K562 (cell line): ENCODE data around the gene RACGAP1. TPM values are rescaled to one million over a fixed set of nuclear protein-coding genes. Genes with fewer than 3 reads are reported as not detected.
A peak's percentile ranks its signal among the peaks of the same experiment; 100 is the strongest.

Experiments
- CCNT2 ChIP-seq: IDR thresholded peaks from 2 replicates; pipeline ENCODE4 v1.6.1; 2011; ENCODE audit warnings: borderline replicate concordance, low read depth, mild to moderate bottlenecking, moderate library complexity, mixed read lengths, low read length; ENCODE audit not compliant: insufficient read length; ENCODE audit errors: extremely low read depth
- CREM ChIP-seq: IDR thresholded peaks from 2 replicates; pipeline ENCODE4 v1.6.1; 2014; ENCODE audit warnings: antibody characterized with exemption, low read depth
- CTBP1 ChIP-seq: fragments of 450-650 bp; IDR thresholded peaks from 2 replicates; pipeline ENCODE4 v1.6.1; 2016; ENCODE audit warnings: borderline replicate concordance
- ESRRB ChIP-seq: fragments of 250-450 bp; sonication (Bioruptor Pico); IDR thresholded peaks from 2 replicates; pipeline ENCODE4 v1.5.0; 2020; ENCODE audit warnings: mild to moderate bottlenecking, moderate library complexity, borderline replicate concordance
- ETV1 ChIP-seq: fragments of 450-650 bp; conservative IDR thresholded peaks from 2 replicates; pipeline ENCODE4 v1.6.1; 2016; ENCODE audit warnings: missing genetic modification characterization, control low read depth, low read depth, missing compliant biosample characterization
- HDAC2 ChIP-seq: fragments of 450-650 bp; IDR thresholded peaks from 2 replicates; pipeline ENCODE4 v1.6.1; 2016; ENCODE audit warnings: mild to moderate bottlenecking
- HDAC3 ChIP-seq: fragments of 450-650 bp; IDR thresholded peaks from 2 replicates; pipeline ENCODE4 v1.6.1; 2018; ENCODE audit warnings: borderline replicate concordance, mild to moderate bottlenecking, moderate library complexity; ENCODE audit not compliant: partially characterized antibody
- HNRNPH1 ChIP-seq: fragments of 200-400 bp; formaldehyde crosslinking; optimal IDR thresholded peaks from 2 replicates; pipeline ENCODE3; 2017; ENCODE audit warnings: low read depth, mild to moderate bottlenecking, low read length, moderate library complexity
- MED1 ChIP-seq: sonication (generic); formaldehyde crosslinking; IDR thresholded peaks from 2 replicates; pipeline ENCODE4 v1.8.1; 2023; ENCODE audit warnings: missing genetic modification reagents, borderline replicate concordance
- POLR2AphosphoS5 ChIP-seq: IDR thresholded peaks from 2 replicates; pipeline ENCODE4 v1.6.1; 2011; ENCODE audit warnings: mild to moderate bottlenecking, low read depth, low read length, moderate library complexity; ENCODE audit not compliant: control insufficient read depth, insufficient read depth
- RHOXF2B ChIP-seq: fragments of 250-450 bp; sonication (Bioruptor Pico); conservative IDR thresholded peaks from 2 replicates; pipeline ENCODE4 v1.5.1; 2021
- RUNX1 ChIP-seq: sonication (generic); IDR thresholded peaks from 2 replicates; pipeline ENCODE4 v1.6.1; 2016; ENCODE audit warnings: antibody characterized with exemption, low read depth
- SMC3 ChIP-seq: conservative IDR thresholded peaks from 2 replicates; pipeline ENCODE4 v1.6.1; 2011; ENCODE audit warnings: low read depth, low read length, improper control_type of control experiment; ENCODE audit not compliant: insufficient read depth
- TSC22D4 ChIP-seq: fragments of 450-650 bp; IDR thresholded peaks from 2 replicates; pipeline ENCODE4 v1.6.1; 2016; ENCODE audit warnings: missing genetic modification characterization, missing biosample characterization, control low read depth
- ZNF121 ChIP-seq: sonication (generic); formaldehyde crosslinking; conservative IDR thresholded peaks from 2 replicates; pipeline ENCODE4 v1.8.0; 2022; ENCODE audit warnings: missing genetic modification reagents
- ZNF354B ChIP-seq: fragments of 250-450 bp; sonication (Bioruptor Pico); IDR thresholded peaks from 2 replicates; pipeline ENCODE4 v1.4.0; 2020
- polyA plus RNA-seq, 8 experiments: library from polyadenylated mRNA; depleted of rRNA in 4 of 8; stranded (reverse) in 5 of 8; unstranded in 3 of 8; fragments of >200 nt; fragmentation: Nextera tagmentation in 2 of 8; fragmentation: Illumina TruSeq in 1 of 8; extraction: Ambion mirVana in 2 of 8; extraction: Trizol in 1 of 8; gene quantifications; 2 replicates each; pipeline versions ENCODE4 v1.2.1 to v1.2.3, GENCODE V29; 2011 to 2014; ENCODE audit warnings: inconsistent platforms in 1 of 8, missing spikeins in 1 of 8
- total RNA-seq, 7 experiments: library from RNA; depleted of rRNA in 6 of 7; stranded (reverse); fragments of >200 nt in 6 of 7; fragmentation: Illumina TruSeq in 2 of 7; extraction: Trizol in 2 of 7; gene quantifications; 2 replicates each; pipeline versions ENCODE4 v1.2.1 to v1.2.3, GENCODE V29; 2011 to 2021; ENCODE audit warnings: low replicate concordance in 1 of 7
- TF ChIP-seq, protein P1 (sequence below): fragments of 450-650 bp; IDR thresholded peaks from one replicate; pipeline ENCODE4 v1.6.1; 2018; ENCODE audit warnings: mild to moderate bottlenecking, moderate library complexity; ENCODE audit not compliant: partially characterized antibody
- TF ChIP-seq, protein P2 (sequence below): sonication (generic); formaldehyde crosslinking; IDR thresholded peaks from 2 replicates; pipeline ENCODE4 v1.8.0; 2022; ENCODE audit warnings: mild to moderate bottlenecking, missing genetic modification reagents
- TF ChIP-seq, protein P3 (sequence below): fragments of 250-450 bp; sonication (Bioruptor Pico); IDR thresholded peaks from 2 replicates; pipeline ENCODE4 v1.6.1; 2021; ENCODE audit warnings: mild to moderate bottlenecking

RACGAP1 gene
- total and polyA plus RNA-seq, 9 of the 15 experiments (the other 6 are each of a cell fraction or from before 2014, with no cell fraction given), result 56.4 to 92.9 (median 71.8) TPM

DNA sequence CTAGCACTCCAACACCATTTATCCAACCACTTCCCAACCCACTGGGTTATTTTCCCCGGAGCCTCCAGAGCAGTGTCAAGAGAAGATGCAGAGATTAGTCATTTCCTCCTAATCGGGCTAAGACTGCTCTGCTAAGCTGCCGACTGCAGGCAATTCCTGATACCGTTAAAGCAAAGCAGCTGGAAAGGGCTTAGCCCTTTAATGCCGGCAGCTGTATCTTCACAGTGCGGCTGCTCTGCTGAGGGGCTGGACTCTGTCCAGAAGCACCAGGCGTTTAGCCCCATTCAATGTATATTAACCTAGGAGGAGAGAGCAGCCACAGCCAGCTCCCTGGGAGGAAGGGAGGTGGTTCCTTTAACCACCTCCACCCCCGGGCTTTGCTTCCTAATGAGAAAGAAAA, 41.4 kb downstream of the RACGAP1 start (continued):
- TF ChIP-seq CTBP1, result peak; percentile 38; the same call in 1 of the 2 replicates
- peak; percentile 70; the same call in 1 of the 2 replicates for TF ChIP-seq HDAC2
- TF ChIP-seq, protein P1, sequence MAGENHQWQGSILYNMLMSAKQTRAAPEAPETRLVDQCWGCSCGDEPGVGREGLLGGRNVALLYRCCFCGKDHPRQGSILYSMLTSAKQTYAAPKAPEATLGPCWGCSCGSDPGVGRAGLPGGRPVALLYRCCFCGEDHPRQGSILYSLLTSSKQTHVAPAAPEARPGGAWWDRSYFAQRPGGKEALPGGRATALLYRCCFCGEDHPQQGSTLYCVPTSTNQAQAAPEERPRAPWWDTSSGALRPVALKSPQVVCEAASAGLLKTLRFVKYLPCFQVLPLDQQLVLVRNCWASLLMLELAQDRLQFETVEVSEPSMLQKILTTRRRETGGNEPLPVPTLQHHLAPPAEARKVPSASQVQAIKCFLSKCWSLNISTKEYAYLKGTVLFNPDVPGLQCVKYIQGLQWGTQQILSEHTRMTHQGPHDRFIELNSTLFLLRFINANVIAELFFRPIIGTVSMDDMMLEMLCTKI, result no peak
- no peak for TF ChIP-seq ZNF121 (CRISPR knock-in tag)
- TF ChIP-seq RHOXF2B (CRISPR knock-in tag), result no peak
- TF ChIP-seq TSC22D4 (tag), result no peak
- peak; percentile 82 for TF ChIP-seq POLR2AphosphoS5
- TF ChIP-seq, protein P2, sequence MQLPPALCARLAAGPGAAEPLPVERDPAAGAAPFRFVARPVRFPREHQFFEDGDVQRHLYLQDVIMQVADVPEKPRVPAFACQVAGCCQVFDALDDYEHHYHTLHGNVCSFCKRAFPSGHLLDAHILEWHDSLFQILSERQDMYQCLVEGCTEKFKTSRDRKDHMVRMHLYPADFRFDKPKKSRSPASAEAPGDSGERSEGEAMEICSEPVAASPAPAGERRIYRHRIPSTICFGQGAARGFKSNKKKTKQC, result no peak
- no peak for TF ChIP-seq MED1 (CRISPR knock-in tag)
- no peak for TF ChIP-seq HNRNPH1
- TF ChIP-seq, protein P3, sequence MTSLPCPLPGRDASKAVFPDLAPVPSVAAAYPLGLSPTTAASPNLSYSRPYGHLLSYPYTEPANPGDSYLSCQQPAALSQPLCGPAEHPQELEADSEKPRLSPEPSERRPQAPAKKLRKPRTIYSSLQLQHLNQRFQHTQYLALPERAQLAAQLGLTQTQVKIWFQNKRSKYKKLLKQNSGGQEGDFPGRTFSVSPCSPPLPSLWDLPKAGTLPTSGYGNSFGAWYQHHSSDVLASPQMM (CRISPR knock-in tag), result no peak
- TF ChIP-seq ZNF354B (CRISPR knock-in tag), result no peak
- no peak for TF ChIP-seq CREM
- TF ChIP-seq RUNX1, result no peak
- TF ChIP-seq ESRRB (CRISPR knock-in tag), result no peak
- TF ChIP-seq CCNT2, result peak; percentile 29
- no peak for TF ChIP-seq SMC3
- TF ChIP-seq ETV1 (tag), result no peak
- no peak for TF ChIP-seq HDAC3
